Right kidney (tissue), 1 donor: ENCODE measurements around the gene AGA.
A peak's percentile ranks its signal among the peaks of the same experiment; 100 is the strongest.

ENCODE experiments used
- DNase-seq: peaks from one replicate; pipeline ENCODE4 v3.0.0-alpha.2; 2016

AGA gene

DNA sequence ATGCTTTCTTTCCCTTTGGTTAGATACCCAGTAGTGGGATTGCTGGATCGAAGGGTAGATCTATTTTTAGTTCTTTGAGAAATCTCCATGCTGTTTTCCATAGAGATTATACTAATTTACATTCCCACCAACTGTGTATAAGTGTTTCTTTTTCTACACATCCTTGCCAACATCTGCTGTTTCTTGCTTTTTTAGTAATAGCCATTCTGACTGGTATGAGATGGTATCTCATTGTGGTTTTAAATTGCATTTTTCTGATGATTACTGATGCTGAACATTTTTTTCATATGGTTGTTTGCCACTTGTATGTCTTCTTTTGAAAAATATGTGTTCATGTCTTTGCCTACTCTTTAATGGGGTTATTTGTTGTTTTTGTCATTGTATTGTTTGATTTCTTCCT is 6.6 kb upstream of the AGA start:
- no peak for DNase-seq

DNA sequence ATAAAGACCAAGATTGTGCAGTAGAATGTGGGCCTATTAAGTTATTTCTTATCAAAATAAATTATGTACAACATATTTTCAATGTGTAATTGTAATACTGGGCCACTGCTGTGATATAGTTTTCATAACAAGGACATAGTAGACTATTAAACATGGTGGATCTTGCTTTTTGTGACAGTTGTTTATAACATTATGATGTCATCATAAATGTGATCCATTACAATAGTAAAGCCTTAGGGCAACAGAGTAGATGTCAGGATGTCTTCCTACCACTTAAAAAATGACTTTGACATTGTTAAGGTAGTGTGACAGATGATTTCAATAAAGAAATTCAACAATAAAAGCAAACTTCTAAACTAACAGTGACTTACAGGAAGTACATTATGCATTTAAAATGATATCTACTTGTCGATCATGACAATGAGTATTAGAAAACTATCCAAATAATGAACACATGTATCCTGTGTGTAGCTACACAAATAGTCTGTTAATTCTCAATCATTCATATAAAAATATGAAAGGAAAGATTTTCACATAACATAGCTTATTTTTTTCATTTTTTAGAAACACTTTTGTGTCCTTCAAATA is 5.3 kb upstream of the AGA start:
- DNase-seq, result no peak

DNA sequence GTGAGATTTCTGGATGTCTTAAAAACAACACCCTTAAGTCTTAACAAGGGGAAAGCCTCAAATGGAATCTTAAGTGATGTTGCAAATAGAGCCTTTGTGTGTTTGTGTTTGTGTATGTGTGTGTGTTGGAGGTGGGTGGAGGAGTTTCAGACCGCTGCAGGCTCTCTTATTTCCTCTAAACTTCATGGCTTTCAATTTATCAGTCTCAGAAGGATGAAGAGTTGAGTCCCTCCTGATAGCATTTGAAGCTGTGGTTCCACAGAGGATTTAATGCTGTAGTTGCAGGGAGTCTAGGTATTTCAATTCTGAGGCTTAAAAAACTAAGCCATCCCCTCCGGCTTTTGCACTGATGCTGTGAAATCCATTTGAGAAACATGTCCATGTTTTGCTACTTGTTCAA is 4.3 kb upstream of the AGA start:
- DNase-seq, result no peak

DNA sequence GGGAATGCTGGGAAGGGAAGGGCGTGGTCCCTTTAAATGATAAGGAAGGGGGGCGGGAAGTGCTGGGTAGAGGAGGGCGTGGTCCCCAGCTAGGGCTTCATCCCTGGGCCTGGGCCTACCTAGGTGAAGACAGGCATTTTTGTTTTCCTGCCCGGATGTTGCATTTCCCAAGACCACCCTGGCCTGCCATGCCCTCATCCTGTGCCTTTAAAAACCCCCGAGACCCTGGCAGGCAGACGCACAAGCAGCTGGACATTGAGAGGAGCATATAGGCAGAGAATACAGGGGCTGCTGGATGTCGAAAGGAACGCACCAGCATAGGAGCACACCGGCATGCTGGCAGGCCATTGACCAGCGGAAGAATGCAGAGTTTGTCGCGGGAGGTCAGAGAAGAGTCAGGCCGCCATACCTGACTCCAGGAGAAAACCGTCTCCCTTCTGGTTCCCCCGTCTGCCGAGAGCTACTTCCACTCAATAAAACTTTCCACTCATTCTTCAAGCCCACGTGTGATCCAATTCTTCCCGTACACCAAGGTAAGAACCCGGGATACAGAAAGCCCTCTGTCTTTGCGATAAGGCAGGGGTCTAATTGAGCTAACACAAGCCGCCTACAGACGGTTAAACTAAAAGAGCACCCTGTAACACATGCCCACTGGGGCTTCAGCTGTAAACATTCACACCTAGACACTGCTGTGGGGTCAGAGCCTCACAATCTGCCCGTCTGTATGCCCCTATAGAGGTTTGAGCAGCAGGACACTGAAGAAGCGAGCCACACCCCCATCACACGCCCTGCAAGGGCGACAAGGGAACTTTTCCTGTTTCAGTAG is 2.9 kb upstream of the AGA start:
- DNase-seq, result no peak

DNA sequence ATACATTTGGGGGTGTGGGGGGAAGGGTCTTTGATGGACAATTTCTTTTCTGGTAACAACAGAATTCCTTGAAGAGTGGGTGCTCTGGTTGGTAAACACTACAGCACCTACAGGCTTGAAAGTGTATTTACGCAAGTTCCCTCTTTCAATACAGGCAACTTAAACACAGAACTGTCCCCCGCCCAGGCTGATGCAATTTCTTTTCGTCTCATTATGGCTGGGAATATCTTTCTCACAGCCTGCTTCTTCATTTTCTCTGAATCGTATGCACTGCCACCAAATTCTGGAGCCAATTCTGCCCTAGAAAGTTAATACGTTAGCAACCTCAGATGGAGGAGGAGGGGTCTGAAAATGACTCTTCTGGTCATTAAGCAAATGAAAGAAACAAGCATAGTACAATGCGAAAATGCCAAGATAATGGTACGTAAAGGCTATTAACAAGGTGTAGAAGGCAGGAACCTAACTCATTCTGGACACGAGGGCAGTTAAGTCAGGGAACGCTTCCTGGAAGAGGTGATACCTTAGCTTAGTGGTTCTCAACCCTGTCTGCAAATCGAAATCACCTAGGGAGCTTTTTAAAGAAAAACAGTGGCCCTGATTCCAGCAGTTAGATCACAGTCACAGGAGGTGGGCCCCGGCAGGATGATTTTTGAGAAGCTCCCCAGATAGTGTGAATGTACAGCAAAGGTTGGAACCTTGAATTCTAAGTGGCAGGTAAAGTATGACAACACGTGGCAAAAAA is 1.0 kb downstream of the AGA start:
- DNase-seq, result peak; percentile 15

DNA sequence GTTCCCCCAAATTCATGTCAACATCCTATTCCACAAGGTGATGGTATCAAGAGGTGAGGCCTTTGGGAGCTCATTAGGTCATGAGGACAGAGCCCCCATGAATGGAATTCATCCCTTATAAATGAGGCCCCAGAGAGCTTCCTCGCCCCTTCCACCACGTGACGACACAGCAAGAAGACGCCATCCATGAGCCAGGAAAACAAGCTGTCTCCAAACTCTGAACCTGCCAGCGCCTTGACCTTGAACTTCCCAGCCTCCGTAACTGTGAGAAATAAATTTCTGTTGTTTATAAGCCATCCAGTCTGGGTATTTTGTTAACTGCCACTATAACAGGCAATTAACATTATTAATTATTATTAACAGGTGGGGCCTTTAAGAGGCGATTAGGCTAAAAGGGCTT is 5.8 kb downstream of the AGA start:
- no peak for DNase-seq

DNA sequence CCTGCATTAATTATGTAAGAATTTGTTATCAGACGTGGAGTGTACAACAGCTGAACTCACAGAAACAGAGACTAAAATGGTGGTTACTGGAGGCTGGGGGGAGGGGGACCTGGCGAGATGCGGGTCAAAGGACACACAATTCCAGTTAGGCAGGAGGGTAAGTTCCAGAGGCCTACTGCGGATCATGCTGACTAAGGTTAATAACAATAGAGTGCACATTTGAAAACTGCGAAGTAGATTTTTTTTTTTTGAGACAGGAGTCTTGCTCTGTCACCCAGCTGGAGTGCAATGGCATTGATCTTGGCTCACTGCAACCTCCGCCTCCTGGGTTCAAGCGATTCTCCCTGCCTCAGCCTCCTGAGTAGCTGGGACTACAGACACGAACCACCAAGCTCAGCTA is 7.6 kb downstream of the AGA start:
- DNase-seq, result no peak

DNA sequence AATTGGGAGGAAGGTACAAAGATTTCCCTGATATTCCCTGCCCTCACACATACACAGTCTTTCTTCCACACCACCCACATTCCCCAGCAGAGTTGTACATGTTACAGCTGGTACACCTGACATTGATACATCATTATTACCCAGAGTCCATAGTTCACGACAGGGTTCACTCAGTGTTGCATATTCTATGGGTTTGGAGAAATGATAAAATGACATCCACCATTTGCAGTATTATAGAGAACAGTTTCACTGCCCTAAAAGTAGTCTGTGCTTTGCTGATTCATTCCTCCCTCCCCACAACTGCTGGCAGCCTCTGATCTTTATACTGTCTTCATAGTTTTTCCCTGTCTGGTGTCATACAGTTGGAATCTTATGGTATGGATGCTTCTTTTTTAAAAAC is 15.0 kb downstream of the AGA start:
- no peak for DNase-seq

DNA sequence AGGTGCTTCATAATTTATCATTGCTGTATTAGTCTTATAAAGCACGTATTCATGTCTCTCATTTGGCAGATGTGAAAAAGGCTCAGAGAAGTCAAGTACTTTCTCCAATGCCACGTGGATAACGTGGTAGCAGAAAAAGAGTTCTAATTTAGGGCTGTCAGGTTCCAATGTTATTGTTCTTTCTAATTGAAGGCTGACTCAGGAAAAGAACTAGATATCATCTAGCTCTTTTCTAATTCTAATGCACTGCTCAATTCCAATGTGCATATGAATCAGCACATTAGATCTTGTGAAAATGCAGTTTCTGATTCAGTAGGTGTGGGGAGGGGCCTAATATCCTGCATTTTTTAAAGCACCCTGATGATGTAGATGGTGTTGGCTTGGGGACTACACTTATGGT is 22.8 kb downstream of the AGA start:
- no peak for DNase-seq

DNA sequence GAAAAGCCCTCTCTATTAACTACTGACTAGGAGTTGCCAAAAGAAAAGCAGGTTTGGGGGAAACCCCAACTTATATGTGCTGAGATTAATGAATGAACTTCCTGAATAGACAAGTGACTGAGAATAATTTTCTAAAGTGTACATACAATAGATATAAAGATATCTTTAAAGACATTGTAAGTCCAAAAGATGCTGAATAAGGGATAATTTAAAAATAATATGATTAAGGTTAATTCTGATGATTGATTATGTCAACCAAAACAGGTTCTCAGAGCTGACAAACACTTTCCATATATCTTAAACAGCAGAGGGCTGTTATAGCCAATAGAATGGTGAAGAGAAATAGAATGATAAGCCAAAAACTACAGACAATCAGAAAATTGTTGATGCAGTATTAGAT is 28.6 kb downstream of the AGA start:
- DNase-seq, result no peak

DNA sequence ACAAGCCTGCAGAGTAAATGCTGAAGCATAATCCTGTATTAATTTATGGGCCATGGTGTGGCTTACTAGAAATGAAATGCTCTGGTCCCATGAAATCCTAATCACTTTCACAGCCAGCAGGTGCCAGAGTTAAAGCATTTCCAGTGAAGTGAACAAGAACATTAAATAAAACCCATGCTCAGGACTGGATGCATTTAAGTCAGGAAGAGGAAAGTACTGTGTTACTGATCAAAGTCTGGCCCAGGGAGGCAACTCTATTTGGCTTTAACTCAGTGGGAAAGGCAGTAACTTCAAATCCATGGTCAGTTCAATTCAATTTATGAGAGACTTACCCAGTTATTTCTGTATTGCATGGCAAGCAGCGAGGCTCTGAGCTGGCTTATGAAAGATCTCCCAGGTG is 29.2 kb downstream of the AGA start:
- DNase-seq, result no peak

DNA sequence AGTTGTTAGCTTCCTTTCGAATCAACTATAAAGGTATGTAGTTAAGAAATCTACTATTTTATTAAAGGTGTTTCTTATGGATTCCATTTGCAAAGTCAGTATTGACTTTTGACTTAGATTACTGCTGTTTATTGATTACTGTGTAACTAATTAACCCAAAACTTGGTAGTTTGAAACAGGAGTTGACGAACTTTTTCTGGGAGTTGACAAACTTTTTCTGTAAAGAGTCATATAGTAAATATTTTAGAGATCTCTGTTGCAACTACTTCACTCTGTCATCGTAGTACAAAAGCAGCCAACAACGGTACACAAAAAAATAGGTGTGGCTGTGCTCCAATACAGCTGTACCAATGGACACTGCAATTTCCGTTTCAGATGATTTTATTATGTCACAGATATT is 30.2 kb downstream of the AGA start:
- DNase-seq, result no peak

DNA sequence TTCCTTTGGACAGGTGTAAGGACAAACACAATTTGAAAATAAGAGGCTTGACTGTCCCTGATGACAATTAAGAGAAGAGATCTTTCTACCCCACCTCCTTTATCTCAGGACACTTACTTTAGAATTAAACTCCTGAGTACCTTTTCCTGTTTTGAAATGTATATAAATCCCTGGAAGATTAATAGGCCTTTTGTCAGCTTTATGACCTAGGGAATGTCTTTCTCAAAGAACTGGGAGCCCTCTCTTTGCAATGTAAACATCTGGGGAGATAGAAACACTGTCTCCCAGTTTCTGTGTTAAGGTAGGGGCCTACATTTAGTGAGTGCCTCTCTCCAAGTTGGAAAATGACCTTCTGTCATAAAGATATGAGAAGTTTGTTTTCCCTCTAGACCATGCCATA is 31.7 kb downstream of the AGA start:
- no peak for DNase-seq

DNA sequence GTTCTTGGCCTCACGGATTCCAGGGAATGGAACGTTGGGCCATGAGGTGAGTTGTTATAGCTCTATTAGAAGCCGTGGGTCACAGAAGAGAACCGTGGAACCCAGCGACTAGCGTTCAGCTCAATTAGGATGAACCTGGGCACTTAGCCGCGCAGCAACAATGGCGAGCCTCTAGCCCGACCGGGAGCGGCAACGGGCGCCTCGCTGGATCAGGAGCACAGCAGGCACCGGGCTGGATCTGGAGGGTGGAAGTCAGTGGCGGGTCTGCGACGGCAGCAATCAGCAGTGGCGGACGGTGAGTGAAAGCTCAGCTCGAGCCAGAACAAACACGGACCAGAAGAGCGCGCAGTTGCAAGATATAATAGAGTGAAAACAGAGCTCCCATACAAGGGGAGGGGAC is 34.2 kb downstream of the AGA start:
- DNase-seq, result no peak

DNA sequence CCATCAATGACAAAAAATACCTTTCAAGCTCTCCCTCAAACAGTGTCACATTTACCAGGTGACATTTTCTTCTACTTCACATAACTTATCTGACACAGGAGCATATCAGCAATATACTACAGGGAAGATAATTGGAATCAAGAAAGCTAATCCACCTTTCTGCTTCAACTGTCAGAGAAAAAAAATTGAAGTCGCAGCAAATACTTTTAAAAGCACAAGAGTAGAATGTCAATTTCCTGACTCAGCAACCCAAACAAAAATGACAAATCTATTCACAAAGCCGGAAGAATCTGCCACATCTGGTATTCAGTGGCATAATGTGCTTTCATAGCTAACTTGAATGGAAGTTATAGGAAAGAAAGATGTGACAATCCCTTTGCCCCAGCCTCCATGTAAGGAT is 36.7 kb downstream of the AGA start:
- DNase-seq, result no peak

DNA sequence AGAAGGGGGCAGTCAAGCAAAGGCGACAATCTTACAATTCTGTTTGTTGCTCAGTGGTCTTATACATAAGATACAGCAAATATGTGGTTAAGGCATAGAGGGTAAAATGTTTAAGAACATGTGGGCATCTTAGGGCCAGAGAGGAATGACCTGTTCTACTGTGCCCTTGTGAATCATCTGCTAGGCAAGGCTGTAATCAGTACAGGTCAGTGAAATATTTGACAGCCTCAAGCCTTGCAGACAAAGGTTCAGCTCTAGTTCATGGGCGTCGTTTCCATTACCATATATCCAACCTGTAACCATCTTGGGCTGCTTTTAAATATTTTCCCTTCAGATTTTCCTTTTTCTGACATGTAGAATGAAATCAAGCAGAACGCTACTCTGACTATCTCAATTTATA is 37.3 kb downstream of the AGA start:
- no peak for DNase-seq

DNA sequence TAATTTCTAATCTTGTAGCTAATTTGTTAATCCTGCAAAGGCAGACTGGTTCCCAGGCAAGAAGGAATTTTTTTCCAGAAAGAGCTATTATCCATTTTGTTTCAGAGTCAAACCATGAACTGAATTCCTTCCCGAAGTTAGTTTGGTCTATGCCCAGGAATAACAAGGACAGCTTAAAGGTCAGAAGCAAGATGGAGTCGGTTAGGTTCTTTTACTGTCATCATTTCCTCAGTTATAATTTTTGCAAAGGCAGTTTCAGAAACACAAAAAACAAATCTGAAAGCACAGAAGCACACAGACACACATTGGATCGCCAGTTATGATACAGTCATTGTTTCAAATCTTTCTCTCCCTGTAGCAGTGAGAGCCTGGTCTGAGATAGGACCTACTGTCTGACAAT is 37.9 kb downstream of the AGA start:
- no peak for DNase-seq

DNA sequence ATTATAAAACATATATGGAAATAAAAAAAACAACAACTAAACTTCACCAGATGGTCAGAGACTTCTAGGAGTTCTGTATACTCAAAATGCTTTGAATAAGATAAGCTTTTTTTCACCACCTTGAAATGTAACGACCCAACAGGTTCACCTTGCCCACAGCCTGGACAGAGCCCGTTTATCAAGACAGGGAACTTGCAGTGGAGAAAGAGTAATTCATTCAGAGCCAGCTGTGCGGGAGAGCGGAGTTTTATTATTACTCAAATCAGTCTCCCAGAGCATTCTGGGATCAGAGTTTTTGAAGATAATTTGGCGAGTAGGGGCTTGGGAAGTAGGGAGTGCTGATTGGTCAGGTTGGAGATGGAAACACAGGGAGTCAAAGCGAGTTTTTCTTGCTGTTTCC is 38.5 kb downstream of the AGA start:
- DNase-seq, result no peak

DNA sequence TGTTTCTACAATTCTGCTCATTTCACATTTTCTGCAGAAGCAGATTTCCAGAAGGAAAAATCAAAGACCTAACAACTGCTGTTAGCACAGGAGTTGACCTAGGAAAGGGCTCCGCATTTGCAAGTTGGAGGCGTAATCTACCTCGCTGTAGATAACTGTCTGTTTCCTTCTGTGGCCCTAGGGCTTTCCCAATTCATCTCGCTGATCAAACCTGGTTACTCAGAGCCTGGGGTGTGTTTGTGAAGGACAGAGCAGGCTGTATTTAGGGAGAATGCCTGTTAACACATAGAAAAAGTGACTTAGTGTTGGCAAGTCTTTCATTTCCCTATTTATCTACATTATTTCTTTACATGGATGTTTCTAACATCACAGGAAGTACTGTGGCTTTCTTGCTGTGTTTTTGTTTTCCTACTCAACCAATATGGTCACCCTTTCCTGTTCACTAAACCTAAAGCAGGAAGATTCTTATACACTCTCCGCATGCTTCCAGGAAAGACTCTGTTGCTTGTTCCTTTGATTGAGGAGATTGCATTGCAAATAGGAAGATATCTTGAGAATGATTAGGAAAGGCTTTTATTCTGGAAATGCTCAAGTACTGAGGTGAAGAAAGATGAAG is 40.5 kb downstream of the AGA start:
- DNase-seq, result no peak

DNA sequence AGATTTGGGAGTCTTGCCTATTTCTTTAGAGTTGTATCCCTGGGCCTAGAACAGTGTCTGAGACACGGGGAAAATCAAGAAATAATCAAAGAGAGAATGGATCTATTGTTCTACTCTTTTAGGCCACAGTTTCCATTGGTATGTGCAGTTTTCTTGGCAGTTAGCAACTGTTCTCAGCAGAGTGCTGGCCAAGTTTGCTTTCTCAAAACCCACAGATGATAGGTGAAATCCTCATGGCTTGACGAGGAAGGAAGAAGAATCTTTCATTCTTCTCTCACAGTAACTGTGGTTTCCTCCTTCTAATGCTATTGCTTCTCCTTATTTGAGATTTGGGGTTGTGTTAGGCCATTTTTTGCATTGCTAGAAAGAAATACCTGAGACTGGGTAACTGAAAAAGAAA is 42.2 kb downstream of the AGA start:
- no peak for DNase-seq

DNA sequence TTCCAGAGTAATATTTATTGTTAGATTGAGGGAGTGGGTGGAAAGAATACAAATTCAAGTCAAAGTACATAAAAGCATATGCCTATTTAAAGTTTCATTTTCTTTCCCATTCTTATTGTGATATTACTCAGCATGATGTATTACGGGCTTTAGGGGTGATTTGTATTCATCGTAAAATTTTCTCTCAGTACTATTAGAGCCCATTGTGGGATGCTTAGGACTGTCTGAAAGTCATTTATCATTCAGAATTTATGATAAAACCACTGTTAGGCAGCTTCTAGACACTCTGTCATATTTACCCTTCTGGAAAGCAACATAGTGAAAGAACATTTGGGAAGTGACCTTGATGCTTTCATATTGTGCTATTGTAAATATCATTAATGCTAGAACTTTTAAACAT is 45.9 kb downstream of the AGA start:
- no peak for DNase-seq

DNA sequence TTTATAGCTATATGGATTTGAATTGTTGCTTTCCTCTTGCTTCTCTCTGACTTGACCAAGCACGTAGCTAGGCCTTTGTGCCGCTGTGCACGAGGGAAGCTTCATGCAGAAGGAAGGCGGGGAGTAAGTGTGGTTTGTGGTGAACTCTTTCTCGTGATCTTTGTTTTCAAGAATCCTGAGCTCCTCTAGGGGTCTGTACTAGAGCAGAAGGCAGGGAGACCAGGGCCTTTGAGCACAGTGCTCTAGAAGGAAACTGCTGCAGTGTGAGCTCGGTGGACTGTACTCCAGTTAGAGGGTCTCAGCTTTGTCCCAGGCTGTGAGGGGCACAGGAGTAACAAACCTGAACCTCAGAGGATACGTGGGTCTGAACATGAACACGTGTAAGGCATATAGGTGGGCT is 49.0 kb downstream of the AGA start:
- no peak for DNase-seq

DNA sequence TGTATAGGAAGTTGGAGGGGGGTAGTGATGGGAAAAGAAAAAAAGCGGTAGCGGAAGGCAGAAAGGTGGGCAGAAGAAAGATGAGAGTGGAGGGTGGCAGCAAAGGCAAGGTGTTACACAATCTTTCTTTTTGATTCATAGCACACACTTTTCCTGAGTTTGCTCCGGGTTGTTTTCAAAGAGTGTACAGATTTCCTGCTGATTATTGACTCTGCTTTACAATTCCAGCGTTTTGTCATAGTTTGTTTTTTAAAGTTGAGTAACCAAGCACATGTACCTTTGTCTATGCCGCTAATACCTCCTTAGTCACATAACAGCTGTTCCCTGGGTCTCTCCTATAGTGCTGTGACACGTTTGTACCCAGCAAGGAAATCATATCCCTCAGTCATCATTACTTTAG is 50.3 kb downstream of the AGA start:
- no peak for DNase-seq
